Muscle layer of colon (tissue), 2 donors: Measurements from ENCODE around the gene BLOC1S1.

Source experiments
- H3K27ac ChIP-seq: one replicate; pipeline ENCODE4 v1.7.0; 2013; ENCODE audit warnings: low read depth, mild to moderate bottlenecking, low read length, moderate library complexity
- H3K27me3 ChIP-seq, 2 donors: one replicate each; pipeline ENCODE4 v1.7.0; 2013; ENCODE audit warnings: low read length in 2 of 2, mild to moderate bottlenecking in 2 of 2; ENCODE audit not compliant: insufficient read depth in 2 of 2, control insufficient read depth in 1 of 2
- H3K36me3 ChIP-seq: one replicate; pipeline ENCODE4 v1.7.0; 2013; ENCODE audit warnings: mild to moderate bottlenecking, low read length; ENCODE audit not compliant: insufficient read depth
- H3K4me1 ChIP-seq: one replicate; pipeline ENCODE4 v1.7.0; 2013; ENCODE audit warnings: mild to moderate bottlenecking, low read length; ENCODE audit not compliant: insufficient read depth
- H3K4me3 ChIP-seq, 2 donors: one replicate each; pipeline ENCODE4 v1.7.0; 2013; ENCODE audit warnings: low read length in 2 of 2, low read depth in 1 of 2, mild to moderate bottlenecking in 1 of 2, moderate library complexity in 1 of 2
- H3K9ac ChIP-seq: one replicate; pipeline ENCODE4 v1.7.0; 2013; ENCODE audit warnings: low read length
- H3K9me3 ChIP-seq: one replicate; pipeline ENCODE4 v1.7.0; 2013; ENCODE audit warnings: mild to moderate bottlenecking, low read length
- donor health status: abdominal sarcoma.
- donor health status: Adenocarcinoma of cecum.

BLOC1S1 gene

GRCh38 chr12:55684761-55685370 lies 31.0 kb upstream of the BLOC1S1 start:
- Histone ChIP-seq H3K36me3 (peaks cover 40% of the 10 kb centered on the region), H3K4me3 (no peak overlapping the region), H3K27me3 (no peaks in the 10 kb centered on the region), H3K4me1 (peaks cover 10% of the 10 kb centered on the region), H3K9me3 (no peaks in the 10 kb centered on the region), H3K9ac (no peak overlapping the region), H3K27ac (no peak overlapping the region)

GRCh38 chr12:55685671-55686070 lies 30.2 kb upstream of the BLOC1S1 start:
- H3K27ac ChIP-seq, result no peak overlapping the region
- peaks cover 40% of the 10 kb centered on the region for H3K36me3 ChIP-seq
- H3K4me1 ChIP-seq, result peaks cover 10% of the 10 kb centered on the region
- H3K4me3 ChIP-seq, result no peak overlapping the region
- H3K27me3 ChIP-seq, result no peaks in the 10 kb centered on the region
- no peaks in the 10 kb centered on the region for H3K9me3 ChIP-seq
- H3K9ac ChIP-seq, result no peak overlapping the region

GRCh38 chr12:55686366-55687010 lies 29.4 kb upstream of the BLOC1S1 start:
- no peak overlapping the region for H3K4me3 ChIP-seq
- no peaks in the 10 kb centered on the region for H3K27me3 ChIP-seq
- peaks cover 40% of the 10 kb centered on the region for H3K36me3 ChIP-seq
- no peak overlapping the region for H3K27ac ChIP-seq
- H3K9ac ChIP-seq, result no peak overlapping the region
- H3K4me1 ChIP-seq, result peaks cover 5% of the 10 kb centered on the region
- H3K9me3 ChIP-seq, result no peaks in the 10 kb centered on the region

GRCh38 chr12:55687746-55688145 lies 28.1 kb upstream of the BLOC1S1 start:
- Histone ChIP-seq H3K9me3 (no peaks in the 10 kb centered on the region), H3K4me3 (no peak overlapping the region), H3K36me3 (peaks cover 41% of the 10 kb centered on the region)

GRCh38 chr12:55688716-55689655 lies 26.9 kb upstream of the BLOC1S1 start:
- Histone ChIP-seq H3K27ac (no peak overlapping the region), H3K9ac (no peak overlapping the region), H3K36me3 (peaks cover 54% of the 10 kb centered on the region), H3K4me3 (no peak overlapping the region), H3K9me3 (no peaks in the 10 kb centered on the region), H3K4me1 (no peaks in the 10 kb centered on the region), H3K27me3 (no peaks in the 10 kb centered on the region)

More at GRCh38 chr12:55687746-55688145, 28.1 kb upstream of the BLOC1S1 start:
- H3K9ac ChIP-seq, result no peak overlapping the region
- H3K27ac ChIP-seq, result no peak overlapping the region
- H3K4me1 ChIP-seq, result no peaks in the 10 kb centered on the region
- no peaks in the 10 kb centered on the region for H3K27me3 ChIP-seq

GRCh38 chr12:55692631-55693322 lies 23.1 kb upstream of the BLOC1S1 start:
- Histone ChIP-seq H3K4me3 (no peak overlapping the region), H3K9me3 (no peaks in the 10 kb centered on the region), H3K4me1 (no peaks in the 10 kb centered on the region), H3K9ac (no peak overlapping the region), H3K36me3 (peaks cover 70% of the 10 kb centered on the region), H3K27me3 (no peaks in the 10 kb centered on the region), H3K27ac (no peak overlapping the region)

GRCh38 chr12:55693323-55694187 lies 22.3 kb upstream of the BLOC1S1 start:
- no peak overlapping the region for H3K4me3 ChIP-seq
- no peak overlapping the region for H3K9ac ChIP-seq
- H3K27ac ChIP-seq, result no peak overlapping the region
- no peaks in the 10 kb centered on the region for H3K9me3 ChIP-seq
- H3K27me3 ChIP-seq, result no peaks in the 10 kb centered on the region
- peaks cover 70% of the 10 kb centered on the region for H3K36me3 ChIP-seq
- no peaks in the 10 kb centered on the region for H3K4me1 ChIP-seq

GRCh38 chr12:55694188-55694515 lies 21.7 kb upstream of the BLOC1S1 start:
- Histone ChIP-seq H3K9me3 (no peaks in the 10 kb centered on the region), H3K9ac (no peak overlapping the region), H3K27me3 (no peaks in the 10 kb centered on the region), H3K27ac (no peak overlapping the region), H3K4me1 (no peaks in the 10 kb centered on the region), H3K4me3 (no peak overlapping the region), H3K36me3 (peaks cover 70% of the 10 kb centered on the region)

GRCh38 chr12:55694651-55695050 lies 21.2 kb upstream of the BLOC1S1 start:
- Histone ChIP-seq H3K9ac (no peak overlapping the region), H3K4me1 (peaks cover 3% of the 10 kb centered on the region), H3K36me3 (peaks cover 70% of the 10 kb centered on the region), H3K27me3 (no peaks in the 10 kb centered on the region), H3K4me3 (no peak overlapping the region), H3K27ac (no peak overlapping the region), H3K9me3 (no peaks in the 10 kb centered on the region)

GRCh38 chr12:55695349-55695748 lies 20.5 kb upstream of the BLOC1S1 start:
- Histone ChIP-seq H3K4me3 (no peak overlapping the region), H3K36me3 (peaks cover 75% of the 10 kb centered on the region), H3K9me3 (no peaks in the 10 kb centered on the region), H3K9ac (no peak overlapping the region), H3K4me1 (peaks cover 6% of the 10 kb centered on the region), H3K27me3 (no peaks in the 10 kb centered on the region), H3K27ac (no peak overlapping the region)
